HEK293 (cell line): ENCODE measurements around the gene ZC3H8.
A peak's percentile ranks its signal among the peaks of the same experiment; 100 is the strongest.

Source experiments
- FEZF1 ChIP-seq: fragments of 450-650 bp; formaldehyde crosslinking; IDR thresholded peaks from 2 replicates; pipeline ENCODE4 v1.5.1; 2016; ENCODE audit warnings: missing biosample characterization, missing genetic modification characterization
- GLI4 ChIP-seq: fragments of 450-650 bp; formaldehyde crosslinking; IDR thresholded peaks from 2 replicates; pipeline ENCODE4 v1.5.1; 2016; ENCODE audit warnings: missing biosample characterization, missing genetic modification characterization
- KLF10 ChIP-seq: fragments of 450-650 bp; IDR thresholded peaks from 2 replicates; pipeline ENCODE4 v1.5.1; 2018; ENCODE audit warnings: missing biosample characterization, mild to moderate bottlenecking, missing genetic modification characterization
- MYNN ChIP-seq: fragments of 450-650 bp; formaldehyde crosslinking; IDR thresholded peaks from 2 replicates; pipeline ENCODE4 v1.5.1; 2016; ENCODE audit warnings: missing biosample characterization, missing genetic modification characterization, borderline replicate concordance
- OVOL3 ChIP-seq: fragments of 450-650 bp; formaldehyde crosslinking; IDR thresholded peaks from 2 replicates; pipeline ENCODE4 v1.5.1; 2016; ENCODE audit warnings: missing biosample characterization, missing genetic modification characterization
- SCRT1 ChIP-seq: fragments of 450-650 bp; formaldehyde crosslinking; IDR thresholded peaks from 2 replicates; pipeline ENCODE4 v1.5.1; 2016; ENCODE audit warnings: missing biosample characterization, missing genetic modification characterization, borderline replicate concordance
- SCRT2 ChIP-seq: fragments of 450-650 bp; formaldehyde crosslinking; IDR thresholded peaks from 2 replicates; pipeline ENCODE4 v1.5.1; 2016; ENCODE audit warnings: missing biosample characterization, missing genetic modification characterization
- TCF7L2 ChIP-seq: IDR thresholded peaks from 2 replicates; pipeline ENCODE4 v1.6.1; 2011; ENCODE audit warnings: low read depth, mild to moderate bottlenecking, inconsistent platforms, low read length, moderate library complexity, borderline replicate concordance
- TRIM28 ChIP-seq: IDR thresholded peaks from 2 replicates; pipeline ENCODE4 v1.6.1; 2011; ENCODE audit warnings: low read length, control low read depth, borderline replicate concordance
- WT1 ChIP-seq: fragments of 450-650 bp; formaldehyde crosslinking; IDR thresholded peaks from 2 replicates; pipeline ENCODE4 v1.5.1; 2016; ENCODE audit warnings: missing biosample characterization, missing genetic modification characterization
- YY2 ChIP-seq: fragments of 450-650 bp; formaldehyde crosslinking; IDR thresholded peaks from 2 replicates; pipeline ENCODE4 v1.5.1; 2016; ENCODE audit warnings: missing biosample characterization, missing genetic modification characterization
- ZFP3 ChIP-seq: fragments of 450-650 bp; formaldehyde crosslinking; IDR thresholded peaks from 2 replicates; pipeline ENCODE4 v1.5.1; 2016; ENCODE audit warnings: low read depth, missing biosample characterization, missing genetic modification characterization
- ZFP37 ChIP-seq: fragments of 450-650 bp; formaldehyde crosslinking; IDR thresholded peaks from 2 replicates; pipeline ENCODE4 v1.5.1; 2016; ENCODE audit warnings: missing biosample characterization, missing genetic modification characterization
- ZIC2 ChIP-seq: fragments of 450-650 bp; formaldehyde crosslinking; IDR thresholded peaks from 2 replicates; pipeline ENCODE4 v1.5.1; 2016; ENCODE audit warnings: missing biosample characterization, missing genetic modification characterization
- ZNF157 ChIP-seq: fragments of 450-650 bp; formaldehyde crosslinking; IDR thresholded peaks from 2 replicates; pipeline ENCODE4 v1.5.1; 2016; ENCODE audit warnings: missing biosample characterization, missing genetic modification characterization
- ZNF19 ChIP-seq: fragments of 450-650 bp; formaldehyde crosslinking; IDR thresholded peaks from 2 replicates; pipeline ENCODE4; 2016; ENCODE audit warnings: missing biosample characterization, missing genetic modification characterization, low read depth
- ZNF341 ChIP-seq: fragments of 450-650 bp; formaldehyde crosslinking; IDR thresholded peaks from 2 replicates; pipeline ENCODE4; 2016; ENCODE audit warnings: low read depth, missing biosample characterization, missing genetic modification characterization
- ZNF354C ChIP-seq: fragments of 450-650 bp; formaldehyde crosslinking; IDR thresholded peaks from 2 replicates; pipeline ENCODE4 v1.5.1; 2016; ENCODE audit warnings: missing biosample characterization, missing genetic modification characterization, low read depth, borderline replicate concordance
- ZNF394 ChIP-seq: fragments of 450-650 bp; formaldehyde crosslinking; IDR thresholded peaks from 2 replicates; pipeline ENCODE4 v1.5.1; 2016; ENCODE audit warnings: missing biosample characterization, missing genetic modification characterization, mild to moderate bottlenecking, moderate library complexity, borderline replicate concordance
- ZNF426 ChIP-seq: fragments of 450-650 bp; formaldehyde crosslinking; IDR thresholded peaks from 2 replicates; pipeline ENCODE4 v1.5.1; 2017; ENCODE audit warnings: missing biosample characterization, missing genetic modification characterization, mild to moderate bottlenecking, inconsistent platforms, moderate library complexity
- ZNF548 ChIP-seq: fragments of 450-650 bp; formaldehyde crosslinking; IDR thresholded peaks from 2 replicates; pipeline ENCODE4 v1.5.1; 2016; ENCODE audit warnings: missing biosample characterization, missing genetic modification characterization
- ZNF561 ChIP-seq: fragments of 450-650 bp; IDR thresholded peaks from 2 replicates; pipeline ENCODE4 v1.5.1; 2018; ENCODE audit warnings: missing biosample characterization, missing genetic modification characterization, borderline replicate concordance
- ZNF747 ChIP-seq: fragments of 450-650 bp; formaldehyde crosslinking; IDR thresholded peaks from 2 replicates; pipeline ENCODE4 v1.5.1; 2016; ENCODE audit warnings: missing biosample characterization, missing genetic modification characterization
- ZNF76 ChIP-seq: fragments of 450-650 bp; formaldehyde crosslinking; IDR thresholded peaks from 2 replicates; pipeline ENCODE4; 2016; ENCODE audit warnings: low read depth, missing biosample characterization, missing genetic modification characterization, borderline replicate concordance
- ZNF785 ChIP-seq: fragments of 450-650 bp; formaldehyde crosslinking; IDR thresholded peaks from 2 replicates; pipeline ENCODE4 v1.5.1; 2016; ENCODE audit warnings: missing biosample characterization, missing genetic modification characterization
- ZNF837 ChIP-seq: fragments of 450-650 bp; formaldehyde crosslinking; IDR thresholded peaks from 2 replicates; pipeline ENCODE4 v1.5.1; 2016; ENCODE audit warnings: missing biosample characterization, missing genetic modification characterization
- TF ChIP-seq, protein P1 (sequence below): fragments of 450-650 bp; formaldehyde crosslinking; IDR thresholded peaks from 2 replicates; pipeline ENCODE4 v1.5.1; 2016; ENCODE audit warnings: missing biosample characterization, missing genetic modification characterization
- TF ChIP-seq, protein P2 (sequence below): fragments of 450-650 bp; formaldehyde crosslinking; IDR thresholded peaks from 2 replicates; pipeline ENCODE4 v1.5.0; 2017; ENCODE audit warnings: missing biosample characterization, missing genetic modification characterization, borderline replicate concordance
- TF ChIP-seq, protein P3 (sequence below): fragments of 450-650 bp; formaldehyde crosslinking; IDR thresholded peaks from 2 replicates; pipeline ENCODE4 v1.5.1; 2016; ENCODE audit warnings: missing biosample characterization, missing genetic modification characterization
- TF ChIP-seq, protein P4 (sequence below): fragments of 450-650 bp; formaldehyde crosslinking; IDR thresholded peaks from 2 replicates; pipeline ENCODE4 v1.5.1; 2016; ENCODE audit warnings: missing biosample characterization, missing genetic modification characterization
- TF ChIP-seq, protein P5 (sequence below): fragments of 450-650 bp; formaldehyde crosslinking; IDR thresholded peaks from 2 replicates; pipeline ENCODE4 v1.5.1; 2017; ENCODE audit warnings: missing biosample characterization, missing genetic modification characterization

ZC3H8 gene

DNA sequence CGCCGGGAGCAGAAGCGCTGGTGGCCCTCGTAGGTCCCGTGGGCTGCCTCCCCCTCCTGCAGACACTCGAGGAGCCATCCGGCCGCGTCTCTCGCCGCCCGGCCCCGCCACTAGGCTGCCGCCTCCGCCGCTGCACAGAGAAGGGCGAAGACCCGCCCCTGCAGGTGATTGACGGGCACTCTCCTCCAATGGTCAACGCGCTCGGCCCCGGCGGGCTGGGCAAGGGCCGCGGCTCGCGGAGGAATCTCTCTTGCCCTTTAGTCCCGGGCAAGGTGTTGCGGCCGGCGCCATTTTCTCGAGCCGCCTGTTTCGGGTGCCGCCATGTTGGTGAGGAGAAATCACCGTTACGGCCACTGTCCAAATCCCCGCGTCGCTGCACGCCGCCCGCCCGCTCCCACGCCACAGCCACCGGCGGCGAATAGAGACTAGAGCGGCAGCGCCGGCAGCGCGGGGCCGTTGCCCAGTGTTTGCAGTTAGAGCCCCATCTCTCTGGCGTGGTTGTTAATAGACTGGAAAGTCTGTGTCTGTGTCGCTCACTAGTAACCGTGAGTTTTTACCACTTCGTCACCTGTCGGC, 20.6 kb upstream of the ZC3H8 start, which contains the start of gene ZC3H6 (continued):
- TF ChIP-seq MYNN (tag by site-specific recombination) (0 out of 2 replicates have a peak, but pooled peaks have one; percentile 37), YY2 (peak; percentile 98), ZNF76 (peak; percentile 81), TRIM28 (no peak), ZNF157 (tag by site-specific recombination) (no peak), KLF10 (tag by site-specific recombination) (peak; percentile 51; the same call in 1 of the 2 replicates), OVOL3 (tag by site-specific recombination) (peak; percentile 84), ZNF837 (tag by site-specific recombination) (no peak), ZIC2 (tag by site-specific recombination) (peak; percentile 33; the same call in 1 of the 2 replicates), ZFP3 (tag by site-specific recombination) (no peak), ZNF785 (peak; percentile 80), TCF7L2 (peak; percentile 35; the same call in 1 of the 2 replicates), GLI4 (tag by site-specific recombination) (peak; percentile 37; the same call in 1 of the 2 replicates), WT1 (tag by site-specific recombination) (peak; percentile 61), ZFP37 (peak; percentile 94; the same call in 1 of the 2 replicates), ZNF394 (tag by site-specific recombination) (peak; percentile 71), ZNF354C (no peak), SCRT2 (peak; percentile 80), ZNF19 (tag by site-specific recombination) (no peak), ZNF548 (tag by site-specific recombination) (0 out of 2 replicates have a peak, but pooled peaks have one; percentile 39), FEZF1 (0 out of 2 replicates have a peak, but pooled peaks have one; percentile 21), ZNF561 (tag by site-specific recombination) (peak; percentile 82; the same call in 1 of the 2 replicates), ZNF341 (no peak; the same call in none of the 2 replicates), ZNF747 (tag by site-specific recombination) (no peak), SCRT1 (0 out of 2 replicates have a peak, but pooled peaks have one; percentile 49), ZNF426 (tag by site-specific recombination) (no peak)
- TF ChIP-seq, protein P1, sequence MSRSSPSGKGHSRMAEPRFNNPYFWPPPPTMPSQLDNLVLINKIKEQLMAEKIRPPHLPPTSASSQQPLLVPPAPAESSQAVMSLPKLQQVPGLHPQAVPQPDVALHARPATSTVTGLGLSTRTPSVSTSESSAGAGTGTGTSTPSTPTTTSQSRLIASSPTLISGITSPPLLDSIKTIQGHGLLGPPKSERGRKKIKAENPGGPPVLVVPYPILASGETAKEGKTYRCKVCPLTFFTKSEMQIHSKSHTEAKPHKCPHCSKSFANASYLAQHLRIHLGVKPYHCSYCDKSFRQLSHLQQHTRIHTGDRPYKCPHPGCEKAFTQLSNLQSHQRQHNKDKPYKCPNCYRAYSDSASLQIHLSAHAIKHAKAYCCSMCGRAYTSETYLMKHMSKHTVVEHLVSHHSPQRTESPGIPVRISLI (tag by site-specific recombination), result no peak
- TF ChIP-seq, protein P2, sequence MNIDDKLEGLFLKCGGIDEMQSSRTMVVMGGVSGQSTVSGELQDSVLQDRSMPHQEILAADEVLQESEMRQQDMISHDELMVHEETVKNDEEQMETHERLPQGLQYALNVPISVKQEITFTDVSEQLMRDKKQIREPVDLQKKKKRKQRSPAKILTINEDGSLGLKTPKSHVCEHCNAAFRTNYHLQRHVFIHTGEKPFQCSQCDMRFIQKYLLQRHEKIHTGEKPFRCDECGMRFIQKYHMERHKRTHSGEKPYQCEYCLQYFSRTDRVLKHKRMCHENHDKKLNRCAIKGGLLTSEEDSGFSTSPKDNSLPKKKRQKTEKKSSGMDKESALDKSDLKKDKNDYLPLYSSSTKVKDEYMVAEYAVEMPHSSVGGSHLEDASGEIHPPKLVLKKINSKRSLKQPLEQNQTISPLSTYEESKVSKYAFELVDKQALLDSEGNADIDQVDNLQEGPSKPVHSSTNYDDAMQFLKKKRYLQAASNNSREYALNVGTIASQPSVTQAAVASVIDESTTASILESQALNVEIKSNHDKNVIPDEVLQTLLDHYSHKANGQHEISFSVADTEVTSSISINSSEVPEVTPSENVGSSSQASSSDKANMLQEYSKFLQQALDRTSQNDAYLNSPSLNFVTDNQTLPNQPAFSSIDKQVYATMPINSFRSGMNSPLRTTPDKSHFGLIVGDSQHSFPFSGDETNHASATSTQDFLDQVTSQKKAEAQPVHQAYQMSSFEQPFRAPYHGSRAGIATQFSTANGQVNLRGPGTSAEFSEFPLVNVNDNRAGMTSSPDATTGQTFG, result no peak
- TF ChIP-seq, protein P3, sequence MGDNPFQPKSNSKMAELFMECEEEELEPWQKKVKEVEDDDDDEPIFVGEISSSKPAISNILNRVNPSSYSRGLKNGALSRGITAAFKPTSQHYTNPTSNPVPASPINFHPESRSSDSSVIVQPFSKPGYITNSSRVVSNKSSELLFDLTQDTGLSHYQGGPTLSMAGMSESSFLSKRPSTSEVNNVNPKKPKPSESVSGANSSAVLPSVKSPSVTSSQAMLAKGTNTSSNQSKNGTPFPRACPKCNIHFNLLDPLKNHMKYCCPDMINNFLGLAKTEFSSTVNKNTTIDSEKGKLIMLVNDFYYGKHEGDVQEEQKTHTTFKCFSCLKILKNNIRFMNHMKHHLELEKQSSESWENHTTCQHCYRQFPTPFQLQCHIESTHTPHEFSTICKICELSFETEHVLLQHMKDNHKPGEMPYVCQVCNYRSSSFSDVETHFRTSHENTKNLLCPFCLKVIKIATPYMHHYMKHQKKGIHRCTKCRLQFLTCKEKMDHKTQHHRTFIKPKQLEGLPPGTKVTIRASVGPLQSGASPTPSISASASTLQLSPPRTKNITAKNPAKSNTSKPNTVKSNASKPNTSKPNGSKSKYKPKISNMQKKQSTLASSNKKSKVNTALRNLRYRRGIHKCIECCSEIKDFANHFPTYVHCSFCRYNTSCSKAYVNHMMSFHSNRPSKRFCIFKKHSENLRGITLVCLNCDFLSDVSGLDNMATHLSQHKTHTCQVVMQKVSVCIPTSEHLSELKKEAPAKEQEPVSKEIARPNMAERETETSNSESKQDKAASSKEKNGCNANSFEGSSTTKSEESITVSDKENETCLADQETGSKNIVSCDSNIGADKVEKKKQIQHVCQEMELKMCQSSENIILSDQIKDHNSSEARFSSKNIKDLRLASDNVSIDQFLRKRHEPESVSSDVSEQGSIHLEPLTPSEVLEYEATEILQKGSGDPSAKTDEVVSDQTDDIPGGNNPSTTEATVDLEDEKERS (tag by site-specific recombination), result no peak
- TF ChIP-seq, protein P4, sequence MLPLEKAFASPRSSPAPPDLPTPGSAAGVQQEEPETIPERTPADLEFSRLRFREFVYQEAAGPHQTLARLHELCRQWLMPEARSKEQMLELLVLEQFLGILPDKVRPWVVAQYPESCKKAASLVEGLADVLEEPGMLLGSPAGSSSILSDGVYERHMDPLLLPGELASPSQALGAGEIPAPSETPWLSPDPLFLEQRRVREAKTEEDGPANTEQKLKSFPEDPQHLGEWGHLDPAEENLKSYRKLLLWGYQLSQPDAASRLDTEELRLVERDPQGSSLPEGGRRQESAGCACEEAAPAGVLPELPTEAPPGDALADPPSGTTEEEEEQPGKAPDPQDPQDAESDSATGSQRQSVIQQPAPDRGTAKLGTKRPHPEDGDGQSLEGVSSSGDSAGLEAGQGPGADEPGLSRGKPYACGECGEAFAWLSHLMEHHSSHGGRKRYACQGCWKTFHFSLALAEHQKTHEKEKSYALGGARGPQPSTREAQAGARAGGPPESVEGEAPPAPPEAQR, result 0 out of 2 replicates have a peak, but pooled peaks have one; percentile 23
- TF ChIP-seq, protein P5, sequence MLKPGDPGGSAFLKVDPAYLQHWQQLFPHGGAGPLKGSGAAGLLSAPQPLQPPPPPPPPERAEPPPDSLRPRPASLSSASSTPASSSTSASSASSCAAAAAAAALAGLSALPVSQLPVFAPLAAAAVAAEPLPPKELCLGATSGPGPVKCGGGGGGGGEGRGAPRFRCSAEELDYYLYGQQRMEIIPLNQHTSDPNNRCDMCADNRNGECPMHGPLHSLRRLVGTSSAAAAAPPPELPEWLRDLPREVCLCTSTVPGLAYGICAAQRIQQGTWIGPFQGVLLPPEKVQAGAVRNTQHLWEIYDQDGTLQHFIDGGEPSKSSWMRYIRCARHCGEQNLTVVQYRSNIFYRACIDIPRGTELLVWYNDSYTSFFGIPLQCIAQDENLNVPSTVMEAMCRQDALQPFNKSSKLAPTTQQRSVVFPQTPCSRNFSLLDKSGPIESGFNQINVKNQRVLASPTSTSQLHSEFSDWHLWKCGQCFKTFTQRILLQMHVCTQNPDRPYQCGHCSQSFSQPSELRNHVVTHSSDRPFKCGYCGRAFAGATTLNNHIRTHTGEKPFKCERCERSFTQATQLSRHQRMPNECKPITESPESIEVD, result no peak
